B cell (primary cell): Measurements from ENCODE around the gene KCNE1. TPM values are rescaled to one million over a fixed set of nuclear protein-coding genes. Genes with fewer than 3 reads are reported as not detected.

Experiments used
- ATAC-seq: fragments of 200-7000 bp; cut with Tn5 transposase; one replicate; pipeline ENCODE4 v1.10.0; 2021; ENCODE audit warnings: low read depth, mild to moderate bottlenecking, moderate number of reproducible peaks, moderate library complexity
- CTCF ChIA-PET: fragments of 350-600 bp; sonication (Branson Sonifier 250); formaldehyde crosslinking; loops from one replicate; lab custom pipeline; 2021; ENCODE audit warnings: antibody characterized with exemption, inconsistent platforms; lab: Charles Lee
- POLR2A ChIA-PET: fragments of 350-600 bp; sonication (Branson Sonifier 250); formaldehyde crosslinking; loops from one replicate; lab custom pipeline; 2021; ENCODE audit warnings: antibody characterized with exemption; lab: Charles Lee
- DNase-seq: peaks from one replicate; pipeline ENCODE4 v3.0.0; 2013
- H2AFZ ChIP-seq: 2 replicates; pipeline ENCODE4 v1.6.1; 2012; ENCODE audit warnings: mild to moderate bottlenecking, low read depth, low read length; ENCODE audit not compliant: insufficient read depth, poor library complexity, severe bottlenecking
- H3K27ac ChIP-seq, 2 donors: 1 replicate in 1 of 2; 2 replicates in 1 of 2; pipeline ENCODE4 v1.5.1; 2012 to 2013; ENCODE audit warnings: low read length in 2 of 2, mild to moderate bottlenecking in 2 of 2, moderate library complexity in 1 of 2
- H3K27me3 ChIP-seq, 4 experiments: fragments of 200-600 bp in 1 of 4; sonication (generic) in 1 of 4; replicated peaks in 1 of 4; 1 replicate in 2 of 4; 2 replicates in 2 of 4; pipeline versions ENCODE4 v1.6.1 to v1.7.0; 2013 to 2016; ENCODE audit warnings: low read length in 3 of 4, mild to moderate bottlenecking in 2 of 4, mixed read lengths in 1 of 4, moderate library complexity in 1 of 4; ENCODE audit not compliant: insufficient read depth in 4 of 4, control insufficient read depth in 3 of 4; ENCODE audit errors: control extremely low read depth in 1 of 4
- H3K36me3 ChIP-seq, 2 experiments: replicated peaks in 1 of 2; 1 replicate in 1 of 2; 2 replicates in 1 of 2; pipeline versions ENCODE4 v1.6.1 to v1.7.1; 2013; ENCODE audit warnings: low read length in 1 of 2; ENCODE audit not compliant: insufficient read depth in 2 of 2, control insufficient read depth in 1 of 2; ENCODE audit errors: control extremely low read depth in 1 of 2, extremely low read depth in 1 of 2
- H3K4me1 ChIP-seq, 2 donors: fragments of 200-600 bp in 1 of 2; sonication (generic) in 1 of 2; 1 replicate in 1 of 2; 2 replicates in 1 of 2; pipeline versions ENCODE4 v1.5.1 to v1.6.1; 2013 to 2017; ENCODE audit warnings: low read length in 2 of 2; ENCODE audit not compliant: control insufficient read depth in 2 of 2, insufficient read depth in 2 of 2
- H3K4me2 ChIP-seq: replicated peaks from 2 replicates; pipeline ENCODE3; 2012; ENCODE audit warnings: mild to moderate bottlenecking, low read depth, low read length; ENCODE audit not compliant: poor library complexity, severe bottlenecking
- H3K4me3 ChIP-seq, 5 experiments: fragments of 200-600 bp in 1 of 5; sonication (generic) in 1 of 5; 1 replicate in 3 of 5; 2 replicates in 2 of 5; pipeline versions ENCODE4 v1.5.1 to v1.7.0; 2011 to 2016; ENCODE audit warnings: low read length in 4 of 5, mild to moderate bottlenecking in 4 of 5, low read depth in 2 of 5, control low read depth in 1 of 5, moderate library complexity in 1 of 5; ENCODE audit not compliant: insufficient read depth in 1 of 5; ENCODE audit errors: control extremely low read depth in 1 of 5, extremely low read depth in 1 of 5
- H3K79me2 ChIP-seq: fragments of 200-600 bp; sonication (generic); one replicate; pipeline ENCODE4 v1.6.0; 2016; ENCODE audit warnings: low read length; ENCODE audit not compliant: control insufficient read depth, insufficient read depth
- H3K9ac ChIP-seq: fragments of 200-600 bp; sonication (generic); 2 replicates; pipeline ENCODE4 v1.6.1; 2017; ENCODE audit warnings: mild to moderate bottlenecking, low read length, moderate library complexity
- H3K9me3 ChIP-seq, 3 donors: one replicate each; pipeline versions ENCODE4 v1.6.1 to v1.7.1; 2013; ENCODE audit warnings: low read length in 2 of 3; ENCODE audit not compliant: control insufficient read depth in 2 of 3, insufficient read depth in 1 of 3; ENCODE audit errors: control extremely low read depth in 1 of 3
- H4K20me1 ChIP-seq: 2 replicates; pipeline ENCODE4 v1.6.0; 2012; ENCODE audit warnings: mild to moderate bottlenecking, low read length; ENCODE audit not compliant: insufficient read depth, control insufficient read depth, poor library complexity, severe bottlenecking
- H3K27ac Mint-ChIP-seq: one replicate; pipeline ENCODE4 v1.8.0; 2021; ENCODE audit warnings: mixed read lengths
- H3K27me3 Mint-ChIP-seq: one replicate; pipeline ENCODE4 v1.8.0; 2021; ENCODE audit warnings: mixed read lengths
- H3K4me1 Mint-ChIP-seq: one replicate; pipeline ENCODE4 v1.8.0; 2021; ENCODE audit warnings: mixed read lengths
- H3K4me3 Mint-ChIP-seq: one replicate; pipeline ENCODE4 v1.8.0; 2021; ENCODE audit warnings: mixed read lengths
- H3K9me3 Mint-ChIP-seq: one replicate; pipeline ENCODE4 v1.8.0; 2022; ENCODE audit warnings: mixed read lengths; ENCODE audit not compliant: insufficient read depth
- CTCF ChIP-seq: fragments of 200-600 bp; IDR thresholded peaks from one replicate; pipeline ENCODE4 v1.8.0; 2022; ENCODE audit warnings: antibody characterized with exemption, mild to moderate bottlenecking
- EZH2 ChIP-seq: IDR thresholded peaks from 2 replicates; pipeline ENCODE4 v1.6.1; 2012; ENCODE audit warnings: borderline replicate concordance, low read depth, mild to moderate bottlenecking, moderate library complexity, low read length; ENCODE audit not compliant: insufficient read depth, poor library complexity, severe bottlenecking
- WGBS: methylation state at CpG from one replicate; pipeline ENCODE4 v1.1.5; 2013; ENCODE audit warnings: missing lambda C conversion rate; ENCODE audit not compliant: insufficient coverage; 5-methylcytosine and 5-hydroxymethylcytosine counted together
- intact Hi-C: fragments of 100-400 bp; cut with micrococcal nuclease; formaldehyde crosslinking; loops from one replicate; pipeline ENCODE4 v1.10.0; 2022
- polyA plus RNA-seq: library from polyadenylated mRNA; depleted of rRNA; stranded (reverse); fragments of >200 nt; gene quantifications from 2 replicates; pipeline ENCODE4 v1.2.3, GENCODE V29; 2012
- total RNA-seq, 2 donors: library from RNA; stranded (reverse); fragments of 120-200 nt in 1 of 2; gene quantifications; 1 replicate in 1 of 2; 2 replicates in 1 of 2; pipeline versions ENCODE4 v1.2.3 to v1.2.4, GENCODE V29; 2013 to 2022

The KCNE1 gene
- total and polyA plus RNA-seq, 2 donors (not counting 1 experiment from before 2014, with no cell fraction given): 0.10 to 0.17 TPM

GRCh38 chr21:34560609-34561008, 48.6 kb upstream of the KCNE1 start:
- TF ChIP-seq EZH2 (no peak), CTCF (no peak)
- H3K9ac ChIP-seq: no peak overlapping the region
- intact Hi-C loops: no loop called here
- H3K79me2 ChIP-seq: no peaks in the 10 kb centered on the region
- H3K4me3 ChIP-seq: no peak overlapping the region
- H3K4me3 Mint-ChIP-seq: no peak overlapping the region
- H3K4me2 ChIP-seq: no peak overlapping the region
- no peak overlapping the region for H3K27ac ChIP-seq
- ChIA-PET CTCF (no interaction called here), POLR2A (no interaction called here)
- DNase-seq: no peak
- H3K4me1 ChIP-seq: peaks cover 0 to 9% of the 10 kb centered on the region in 2 donors
- H3K9me3 Mint-ChIP-seq: peaks cover 2% of the 10 kb centered on the region
- H3K27ac Mint-ChIP-seq: no peak overlapping the region
- H3K9me3 ChIP-seq: peaks cover 0 to 10% (median 3%) of the 10 kb centered on the region in 3 donors
- H3K4me1 Mint-ChIP-seq: peaks cover 12% of the 10 kb centered on the region
- H2AFZ ChIP-seq: no peak overlapping the region
- H3K27me3 Mint-ChIP-seq: peaks cover 4% of the 10 kb centered on the region
- no peak for ATAC-seq
- H4K20me1 ChIP-seq: no peaks in the 10 kb centered on the region
- no peaks in the 10 kb centered on the region for H3K27me3 ChIP-seq
- no peaks in the 10 kb centered on the region for H3K36me3 ChIP-seq
- WGBS: no CpG with 5 or more reads among the region's 1 CpG

GRCh38 chr21:34560021-34560420, 48.0 kb upstream of the KCNE1 start:
- no peaks in the 10 kb centered on the region for H3K27me3 ChIP-seq
- no peak for TF ChIP-seq CTCF
- no peak for TF ChIP-seq EZH2
- ChIA-PET POLR2A (no interaction called here), CTCF (no interaction called here)
- H3K79me2 ChIP-seq: no peaks in the 10 kb centered on the region
- H3K36me3 ChIP-seq: no peaks in the 10 kb centered on the region
- no peak overlapping the region for H3K27ac ChIP-seq
- Mint-ChIP-seq H3K9me3 (peaks cover 2% of the 10 kb centered on the region), H3K4me1 (peaks cover 8% of the 10 kb centered on the region), H3K4me3 (no peak overlapping the region), H3K27ac (no peak overlapping the region), H3K27me3 (peaks cover 4% of the 10 kb centered on the region)
- intact Hi-C loops: no loop called here
- H3K4me3 ChIP-seq: no peak overlapping the region
- DNase-seq (no peak), ATAC-seq (no peak)
- H2AFZ ChIP-seq: no peak overlapping the region
- no peak overlapping the region for H3K4me2 ChIP-seq
- H4K20me1 ChIP-seq: no peaks in the 10 kb centered on the region
- 88% methylated on average over 4 of the region's 5 CpGs for WGBS
- H3K4me1 ChIP-seq: peaks cover 0 to 3% of the 10 kb centered on the region in 2 donors
- H3K9me3 ChIP-seq: peaks cover 0 to 11% (median 4%) of the 10 kb centered on the region in 3 donors
- H3K9ac ChIP-seq: no peak overlapping the region
